HG03159 (cell line): ENCODE data around the gene KRT6C.
"Not testable (repeated sequence)": the region's sequence is repeated elsewhere in the genome, so short reads cannot be mapped to it uniquely, and the experiment has no call there.

Experiments used
- ATAC-seq: cut with Tn5 transposase; IDR thresholded peaks from one replicate; pipeline ENCODE4 v1.9.1; 2021; ENCODE audit warnings: mild to moderate bottlenecking, moderate library complexity; ENCODE audit not compliant: unreplicated experiment

The KRT6C gene

GRCh38 chr12:52500574-52500973, 27.0 kb upstream of the KRT6C start:
- not testable (repeated sequence) for ATAC-seq

- no peak for ATAC-seq
These were observed 26.4 kb upstream of the KRT6C start for GRCh38 chr12:52499806-52500560.

- no peak for ATAC-seq
These were observed 25.3 kb upstream of the KRT6C start for GRCh38 chr12:52498946-52499345.

- ATAC-seq = no peak
These were observed 24.4 kb upstream of the KRT6C start for GRCh38 chr12:52497975-52498374.

- ATAC-seq = no peak
These were observed 23.0 kb upstream of the KRT6C start for GRCh38 chr12:52496590-52497071.

- ATAC-seq = no peak
These were observed 22.4 kb upstream of the KRT6C start for GRCh38 chr12:52496054-52496453.

- no peak for ATAC-seq
These were observed 21.8 kb upstream of the KRT6C start for GRCh38 chr12:52495389-52495788.

- ATAC-seq = no peak
These were observed 20.9 kb upstream of the KRT6C start for GRCh38 chr12:52494518-52494917.

GRCh38 chr12:52494100-52494499, 20.5 kb upstream of the KRT6C start:
- no peak for ATAC-seq

GRCh38 chr12:52493172-52493571, 19.6 kb upstream of the KRT6C start, which contains the start of gene KRT6A:
Gene KRT6A, minus strand, starts transcription at chr12:52493257. Its CDS starts 69 bp downstream, at chr12:52493188.
- ATAC-seq = no peak

- not testable (repeated sequence) for ATAC-seq
These were observed 18.8 kb upstream of the KRT6C start for GRCh38 chr12:52492405-52492804.

GRCh38 chr12:52491495-52491894, 17.9 kb upstream of the KRT6C start:
- ATAC-seq = not testable (repeated sequence)

- ATAC-seq = no peak
These were observed 15.1 kb upstream of the KRT6C start for GRCh38 chr12:52488736-52489135.

- not testable (repeated sequence) for ATAC-seq
These were observed 14.3 kb upstream of the KRT6C start for GRCh38 chr12:52487744-52488443.

- no peak for ATAC-seq
These were observed 13.6 kb upstream of the KRT6C start for GRCh38 chr12:52487211-52487610.

- ATAC-seq = no peak
These were observed 12.8 kb upstream of the KRT6C start for GRCh38 chr12:52486166-52487105.

- ATAC-seq = no peak
These were observed 6.5 kb upstream of the KRT6C start for GRCh38 chr12:52480073-52480472.

- ATAC-seq = no peak
These were observed 4.0 kb upstream of the KRT6C start for GRCh38 chr12:52477651-52478050.

- no peak for ATAC-seq
These were observed 607 bp upstream of the KRT6C start for GRCh38 chr12:52474212-52474611.

GRCh38 chr12:52469853-52470252, 3.8 kb downstream of the KRT6C start:
- ATAC-seq = no peak

- ATAC-seq = no peak
These were observed 8.7 kb downstream of the KRT6C start for GRCh38 chr12:52464897-52465296.
